Measurements from ENCODE around the gene PPP3CA. TPM values are rescaled to one million over a fixed set of nuclear protein-coding genes. Genes with fewer than 3 reads are reported as not detected.

PPP3CA gene
- 47.5 and 52.2 TPM in 2 replicates for total RNA-seq

DNA sequence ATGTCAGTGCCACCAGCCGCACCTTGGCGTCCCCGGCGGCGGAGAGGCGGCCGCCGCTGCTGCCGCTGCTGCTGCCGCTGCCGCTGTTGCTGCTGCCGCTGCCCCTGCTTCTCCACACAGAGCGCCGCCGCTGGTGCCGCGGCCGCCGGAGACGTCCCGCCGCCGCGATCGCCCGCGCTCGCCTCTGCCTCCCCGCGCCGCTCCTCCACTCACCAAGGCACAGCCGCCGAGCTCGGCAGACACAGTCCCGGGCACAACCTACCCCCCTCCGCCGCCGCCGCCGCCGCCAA, at the start of gene PPP3CA:
TSS of gene PPP3CA (minus strand) at position 260 of the 290 bp plus-strand sequence.
- no peak for DNase-seq (ENCODE audit: low read depth in 2 of 2)

- DNase-seq (ENCODE audit: low read depth in 2 of 2) = no peak
These were observed 45.9 kb upstream of the PPP3CA start for GRCh38 chr4:101393256-101393655.

- no peak for DNase-seq (ENCODE audit: low read depth in 2 of 2)
These were observed 23.4 kb upstream of the PPP3CA start for GRCh38 chr4:101370663-101371210.

GRCh38 chr4:101367201-101367600, 19.9 kb upstream of the PPP3CA start:
- DNase-seq (ENCODE audit: low read depth in 2 of 2) = no peak

- DNase-seq (ENCODE audit: low read depth in 2 of 2) = no peak
These were observed 19.0 kb upstream of the PPP3CA start for GRCh38 chr4:101366331-101366730.

DNA sequence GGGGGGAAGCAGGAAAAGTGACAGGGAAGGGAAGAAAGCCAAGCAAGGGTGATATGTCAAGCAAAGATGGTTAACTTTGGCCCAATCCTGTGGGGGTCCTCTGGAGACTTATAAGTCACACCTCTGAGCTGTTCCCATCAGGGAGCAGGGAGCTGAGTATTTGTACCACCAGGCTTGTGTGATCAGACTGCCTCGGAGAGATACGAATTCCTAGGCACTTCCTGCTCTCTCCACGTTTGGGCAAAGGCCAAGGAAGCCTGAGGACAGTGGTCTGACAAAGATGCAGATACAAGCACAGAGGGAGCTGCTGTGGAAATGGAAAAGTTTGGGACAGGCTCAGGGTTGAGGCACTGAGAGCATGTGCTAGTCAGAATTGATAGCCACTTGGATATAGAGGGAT, 10.4 kb upstream of the PPP3CA start:
- DNase-seq (ENCODE audit: low read depth in 2 of 2) = peak in 1 of 2 donors; percentile 15

- DNase-seq (ENCODE audit: low read depth in 2 of 2) = peak in 1 of 2 donors; percentile 73
These were observed 9.6 kb upstream of the PPP3CA start for GRCh38 chr4:101356928-101357327.

DNA sequence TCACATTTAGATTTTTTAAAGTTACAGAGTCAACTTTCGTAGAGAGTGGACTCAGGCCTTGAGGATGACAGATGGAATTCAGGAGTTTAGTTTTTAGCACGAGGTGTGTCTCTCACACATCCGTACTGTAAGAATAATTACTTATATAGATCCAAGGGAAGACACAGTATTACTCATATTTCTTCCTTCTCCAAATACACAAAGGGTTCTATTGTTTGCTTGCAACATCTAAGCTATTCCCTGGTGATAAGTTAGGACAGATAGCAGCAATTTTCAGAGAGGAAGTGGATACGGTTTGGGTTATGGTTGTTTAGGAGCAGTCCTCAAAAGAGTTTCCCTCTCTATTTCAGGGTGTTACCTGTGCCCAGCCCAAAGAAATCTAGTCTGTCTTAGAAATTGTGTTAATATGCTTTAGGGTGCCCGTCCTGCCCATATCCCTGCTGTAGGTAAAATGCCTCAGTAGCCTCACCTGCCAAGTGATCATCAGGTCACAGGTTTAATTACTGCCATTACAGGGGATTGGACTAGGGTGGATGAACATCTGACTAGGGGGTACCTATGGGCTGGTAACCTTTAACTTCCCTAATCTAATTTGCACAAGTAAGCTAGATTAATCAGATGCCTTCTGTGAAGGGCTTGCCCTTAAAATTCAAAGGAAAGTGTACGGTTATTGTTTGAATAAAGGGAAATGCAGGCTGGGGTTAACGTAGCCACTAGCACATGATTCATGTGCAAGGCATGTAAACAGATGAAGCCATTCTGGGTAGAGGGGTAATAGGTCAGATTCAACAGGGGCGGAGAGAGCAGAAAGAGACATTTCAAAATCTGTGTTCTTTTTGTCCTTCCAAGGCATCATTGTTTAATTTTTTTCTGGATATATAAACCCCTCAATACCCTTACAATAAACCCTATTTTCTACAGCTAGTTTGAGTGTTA, 8.7 kb upstream of the PPP3CA start:
- DNase-seq (ENCODE audit: low read depth in 2 of 2) = peak; percentile 61 to 79

- DNase-seq (ENCODE audit: low read depth in 2 of 2) = no peak
These were observed 7.9 kb upstream of the PPP3CA start for GRCh38 chr4:101355246-101355645.

DNA sequence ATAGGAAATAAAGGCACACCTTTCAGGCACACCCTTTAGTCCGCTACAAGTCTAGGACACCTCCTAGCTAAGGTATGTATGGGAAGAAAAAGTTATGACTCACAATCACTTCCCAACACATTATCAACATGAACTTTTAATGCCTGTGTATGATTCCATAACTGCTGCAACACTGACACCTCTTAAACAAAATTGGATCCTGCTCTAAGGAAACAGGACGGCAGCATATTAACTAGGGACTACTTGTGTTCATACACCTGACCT, 2.4 kb upstream of the PPP3CA start:
- DNase-seq (ENCODE audit: low read depth in 2 of 2) = peak in 1 of 2 donors; percentile 37

DNA sequence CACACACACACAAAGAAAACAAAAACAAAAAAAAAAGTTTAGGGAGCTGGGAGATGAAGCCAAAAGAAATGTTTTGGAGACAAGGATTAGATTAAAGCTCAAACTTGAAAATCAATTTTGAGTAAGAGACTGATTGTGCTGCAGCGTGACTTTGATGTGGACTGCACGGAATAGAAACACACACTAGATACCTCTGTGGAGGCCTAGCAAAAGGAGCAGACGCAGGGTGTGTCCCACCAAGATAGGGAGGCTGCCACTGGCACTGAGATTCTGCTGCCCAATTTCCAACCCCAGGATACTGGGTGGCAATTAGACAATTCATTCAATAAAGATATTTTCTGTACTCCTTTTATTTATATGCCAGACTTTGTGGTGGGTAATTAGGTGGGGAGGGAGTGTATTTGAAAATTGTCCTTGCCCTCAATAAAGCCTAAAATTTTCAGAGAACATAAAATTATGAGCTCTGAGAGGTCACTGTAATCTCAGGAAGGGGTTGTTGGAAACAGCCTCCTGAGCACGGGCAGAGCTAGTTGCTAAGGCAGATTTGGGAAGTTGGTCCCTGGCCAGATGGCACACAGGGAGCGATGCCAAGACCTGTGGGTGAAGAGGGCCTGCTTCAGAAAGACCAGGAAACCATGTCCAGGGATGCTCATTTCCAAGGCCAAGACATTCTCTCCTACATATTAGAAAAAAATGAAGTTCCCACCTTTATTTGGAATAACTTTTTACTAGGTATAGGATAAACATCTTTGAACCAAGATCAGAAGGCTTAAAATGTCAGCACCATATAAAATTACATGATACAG, 1.9 kb upstream of the PPP3CA start:
- DNase-seq (ENCODE audit: low read depth in 2 of 2) = peak in 1 of 2 donors; percentile 38

- DNase-seq (ENCODE audit: low read depth in 2 of 2) = peak in 1 of 2 donors; percentile 32
These were observed 1.1 kb upstream of the PPP3CA start for GRCh38 chr4:101348367-101348827.

DNA sequence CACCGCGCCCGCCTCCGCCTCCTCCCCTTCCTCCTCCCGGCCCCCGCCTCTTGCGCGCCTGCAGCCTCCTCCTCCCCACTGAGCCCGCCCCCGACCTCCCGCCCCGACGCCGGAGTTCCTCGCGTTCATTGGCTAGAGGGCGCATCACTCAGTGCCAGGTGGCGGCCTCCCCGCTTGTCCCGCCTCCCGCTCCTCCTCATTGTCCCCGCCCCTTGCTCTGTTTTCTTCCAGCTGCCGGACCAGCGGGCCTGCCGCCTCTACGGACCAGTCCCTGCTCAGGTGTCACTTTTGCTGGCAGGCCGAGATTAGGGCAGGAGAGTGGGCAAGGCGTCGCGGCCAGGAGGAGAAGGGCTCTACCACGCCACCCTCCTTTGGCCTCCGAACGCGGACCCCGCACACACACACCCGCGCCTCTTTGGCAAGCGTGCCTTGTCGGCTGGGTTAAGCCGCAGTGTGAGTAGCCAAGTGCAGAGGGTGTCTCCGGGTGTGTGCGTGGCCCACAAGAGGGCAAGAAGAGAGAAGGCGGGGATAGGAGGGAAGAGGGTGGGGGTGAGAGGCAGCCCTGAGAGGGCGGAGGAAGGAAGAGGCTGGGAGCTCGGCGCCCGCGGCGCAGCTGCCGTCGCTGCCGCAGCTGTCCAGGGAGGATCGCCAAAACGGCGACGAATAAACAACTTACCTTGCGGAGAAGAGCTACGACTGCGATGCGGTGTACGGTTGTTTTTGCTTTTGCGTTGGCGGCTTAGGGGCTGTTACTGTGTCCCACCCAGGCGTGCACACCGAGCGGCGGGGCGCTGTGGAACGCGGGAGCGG, 436 bp upstream of the PPP3CA start:
- peak; percentile 92 to 98 for DNase-seq (ENCODE audit: low read depth in 2 of 2)

- DNase-seq (ENCODE audit: low read depth in 2 of 2) = peak in 1 of 2 donors; percentile 61
These were observed 717 bp downstream of the PPP3CA start for GRCh38 chr4:101346351-101347266.

GRCh38 chr4:101345596-101346350, 1.6 kb downstream of the PPP3CA start:
- DNase-seq (ENCODE audit: low read depth in 2 of 2) = peak in 1 of 2 donors; percentile 68

- no peak for DNase-seq (ENCODE audit: low read depth in 2 of 2)
These were observed 2.1 kb downstream of the PPP3CA start for GRCh38 chr4:101345271-101345595.

GRCh38 chr4:101339332-101339731, 8.0 kb downstream of the PPP3CA start:
- no peak for DNase-seq (ENCODE audit: low read depth in 2 of 2)

DNA sequence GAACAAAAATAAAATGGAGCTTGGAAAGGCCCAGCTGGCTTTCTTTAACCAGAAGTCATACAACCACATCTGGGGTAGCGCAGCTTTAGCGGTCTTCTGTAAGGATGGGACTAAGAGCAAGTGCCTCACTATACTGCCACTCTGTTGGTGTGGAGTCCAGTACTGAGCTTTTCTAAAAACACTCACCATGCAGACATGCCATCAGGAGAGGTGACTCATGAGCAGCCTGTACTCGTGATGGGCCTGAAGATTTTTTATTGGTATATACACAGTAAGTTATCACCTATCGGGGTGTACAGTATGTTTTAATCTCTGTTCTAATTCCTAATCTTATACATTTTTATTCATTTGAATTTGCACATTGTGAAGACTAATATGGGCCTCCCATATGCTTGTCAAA, 9.6 kb downstream of the PPP3CA start:
- DNase-seq (ENCODE audit: low read depth in 2 of 2) = peak in 1 of 2 donors; percentile 42

DNA sequence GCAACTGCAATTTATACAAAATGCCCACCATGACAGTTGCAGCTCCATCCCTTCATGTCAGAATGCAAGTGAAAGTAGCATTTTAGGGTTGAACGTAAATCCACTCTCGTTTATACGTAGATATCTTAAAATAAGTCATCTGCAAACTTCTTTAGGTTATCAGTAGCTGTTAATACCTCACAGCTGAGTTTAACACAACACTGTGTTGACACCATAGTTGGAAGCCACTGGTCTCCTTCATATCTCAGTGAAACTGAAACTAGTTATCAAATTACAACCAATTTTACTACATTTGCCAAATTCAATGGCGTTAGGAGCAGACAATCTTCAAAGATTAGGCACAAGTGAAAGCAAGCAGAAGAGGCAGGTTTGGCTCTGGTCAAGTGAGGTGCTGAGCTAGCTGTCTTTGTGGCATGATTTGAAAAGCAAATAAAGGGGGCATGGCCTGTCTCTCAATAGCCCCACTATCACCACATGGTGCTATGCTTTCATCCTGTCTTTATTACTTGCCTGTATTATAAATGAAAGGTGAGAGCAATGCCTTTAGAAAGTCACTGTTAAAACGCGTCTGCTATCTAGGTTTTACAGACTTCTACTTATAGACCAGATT, 12.3 kb downstream of the PPP3CA start:
- DNase-seq (ENCODE audit: low read depth in 2 of 2) = no peak

Data from dermis microvascular lymphatic vessel endothelial cell (primary cell).